Heart left ventricle (tissue), 13 donors: ENCODE results near the gene PRKN.

Experiments used
- POLR2A ChIP-seq, 2 donors: fragments of 450-650 bp; IDR thresholded peaks; one replicate each; pipeline ENCODE4 v1.6.1; 2017; ENCODE audit warnings: antibody characterized with exemption in 2 of 2, mild to moderate bottlenecking in 2 of 2, moderate library complexity in 2 of 2
- TF ChIP-seq, protein P1 (sequence below), 12 donors: fragments of 200-600 bp; sonication (generic) in 4 of 12; IDR thresholded peaks; one replicate each; pipeline versions ENCODE4 v1.5.0 to v1.8.0; 2018 to 2022; ENCODE audit warnings: antibody characterized with exemption in 12 of 12, mild to moderate bottlenecking in 5 of 12
- donor health status: ischemic (EF 13 %, LVEDD 7.1; RV severe dilation, severe dysfunction).
- donor health status: DM: no; HTN: yes; CAD: no.
- donor health status: DM: no; HTN: no; CAD: no.
- donor health status: ischemic (EF 25% LVEDD 6.9; RV normal size, moderate dysfunction).
- donor health status: ischemic (EF 25% LVEDD 5.7; RV mildly dilated, moderate dysfunction).
- donor health status: ischemic (EF 35%, LVEDD 5.7; RV mildly dilated, moderate dysfunction).
- donor health status: nonischemic (EF 11% LVEDD 7.7; RV severe dilation, severe dysfunction).
- donor health status: DM: yes; HTN: yes; CAD: no.
- donor health status: PGD.
- donor health status: ischemic (EF 29% LVEDD 5.4; RV normal size, mild dysfunction).
- donor health status: nonischemic (EF 23%, LVEDD 6.1; RV moderate dilation, normal function).

GRCh38 chr6:161736326-161736725 is 991.2 kb downstream of the PRKN start:
- TF ChIP-seq, protein P1, sequence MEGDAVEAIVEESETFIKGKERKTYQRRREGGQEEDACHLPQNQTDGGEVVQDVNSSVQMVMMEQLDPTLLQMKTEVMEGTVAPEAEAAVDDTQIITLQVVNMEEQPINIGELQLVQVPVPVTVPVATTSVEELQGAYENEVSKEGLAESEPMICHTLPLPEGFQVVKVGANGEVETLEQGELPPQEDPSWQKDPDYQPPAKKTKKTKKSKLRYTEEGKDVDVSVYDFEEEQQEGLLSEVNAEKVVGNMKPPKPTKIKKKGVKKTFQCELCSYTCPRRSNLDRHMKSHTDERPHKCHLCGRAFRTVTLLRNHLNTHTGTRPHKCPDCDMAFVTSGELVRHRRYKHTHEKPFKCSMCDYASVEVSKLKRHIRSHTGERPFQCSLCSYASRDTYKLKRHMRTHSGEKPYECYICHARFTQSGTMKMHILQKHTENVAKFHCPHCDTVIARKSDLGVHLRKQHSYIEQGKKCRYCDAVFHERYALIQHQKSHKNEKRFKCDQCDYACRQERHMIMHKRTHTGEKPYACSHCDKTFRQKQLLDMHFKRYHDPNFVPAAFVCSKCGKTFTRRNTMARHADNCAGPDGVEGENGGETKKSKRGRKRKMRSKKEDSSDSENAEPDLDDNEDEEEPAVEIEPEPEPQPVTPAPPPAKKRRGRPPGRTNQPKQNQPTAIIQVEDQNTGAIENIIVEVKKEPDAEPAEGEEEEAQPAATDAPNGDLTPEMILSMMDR (IDR thresholded peaks at IDR 0.05): no peak
- no peak for TF ChIP-seq POLR2A (IDR thresholded peaks at IDR 0.05)
